HG02642 (cell line): ENCODE results near the gene ANTKMT.
A peak's percentile ranks its signal among the peaks of the same experiment; 100 is the strongest.
"Not testable (repeated sequence)": the region's sequence is repeated elsewhere in the genome, so short reads cannot be mapped to it uniquely, and the experiment has no call there.

Experiments used
- ATAC-seq: cut with Tn5 transposase; IDR thresholded peaks from one replicate; pipeline ENCODE4 v1.9.1; 2021; ENCODE audit warnings: mild to moderate bottlenecking; ENCODE audit not compliant: unreplicated experiment, poor library complexity

Gene ANTKMT

DNA sequence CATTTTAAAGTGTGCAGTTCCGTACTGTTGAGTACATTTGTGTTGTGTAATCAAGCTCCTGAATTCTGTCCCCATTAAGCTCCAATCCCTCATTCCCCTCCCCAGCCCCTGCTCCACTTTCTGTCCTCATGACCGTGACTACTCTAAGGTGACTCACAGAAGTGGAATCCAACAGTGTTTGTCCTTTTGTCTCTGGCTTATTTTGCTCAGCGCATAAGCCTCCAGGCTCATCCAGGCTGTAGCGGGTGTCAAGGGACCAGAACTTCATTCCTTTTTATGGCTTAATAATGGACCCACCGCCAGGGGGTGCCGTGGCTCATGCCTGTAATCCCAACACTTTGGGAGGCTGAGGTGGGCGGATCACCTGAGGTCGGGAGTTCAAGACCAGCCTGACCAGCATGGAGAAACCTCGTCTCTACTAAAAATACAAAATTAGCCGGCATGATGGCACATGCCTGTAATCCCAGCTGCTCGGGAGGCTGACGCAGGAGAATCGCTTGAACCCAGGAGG is 8.2 kb upstream of the ANTKMT start:
- ATAC-seq: not testable (repeated sequence)

DNA sequence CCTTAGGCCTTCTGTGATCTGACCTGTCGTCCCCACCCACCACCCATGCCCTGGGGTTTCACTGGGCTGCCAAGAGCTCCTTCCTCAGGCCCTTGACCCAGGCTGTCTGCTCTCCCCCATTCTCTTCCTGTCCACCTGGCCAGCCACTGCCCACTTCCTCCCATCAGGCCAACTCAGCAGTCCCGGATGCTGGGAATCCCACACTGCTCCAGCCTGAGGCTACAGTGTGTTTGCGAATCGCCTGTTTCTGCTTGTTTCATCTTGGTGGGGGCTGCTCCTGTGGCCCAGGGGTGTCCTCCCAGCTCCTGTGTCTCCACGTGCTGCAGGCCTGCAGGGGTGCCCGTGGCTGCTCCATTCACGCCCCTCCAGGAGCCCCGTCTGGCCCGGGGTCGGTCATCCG is 6.9 kb upstream of the ANTKMT start:
- no peak for ATAC-seq

DNA sequence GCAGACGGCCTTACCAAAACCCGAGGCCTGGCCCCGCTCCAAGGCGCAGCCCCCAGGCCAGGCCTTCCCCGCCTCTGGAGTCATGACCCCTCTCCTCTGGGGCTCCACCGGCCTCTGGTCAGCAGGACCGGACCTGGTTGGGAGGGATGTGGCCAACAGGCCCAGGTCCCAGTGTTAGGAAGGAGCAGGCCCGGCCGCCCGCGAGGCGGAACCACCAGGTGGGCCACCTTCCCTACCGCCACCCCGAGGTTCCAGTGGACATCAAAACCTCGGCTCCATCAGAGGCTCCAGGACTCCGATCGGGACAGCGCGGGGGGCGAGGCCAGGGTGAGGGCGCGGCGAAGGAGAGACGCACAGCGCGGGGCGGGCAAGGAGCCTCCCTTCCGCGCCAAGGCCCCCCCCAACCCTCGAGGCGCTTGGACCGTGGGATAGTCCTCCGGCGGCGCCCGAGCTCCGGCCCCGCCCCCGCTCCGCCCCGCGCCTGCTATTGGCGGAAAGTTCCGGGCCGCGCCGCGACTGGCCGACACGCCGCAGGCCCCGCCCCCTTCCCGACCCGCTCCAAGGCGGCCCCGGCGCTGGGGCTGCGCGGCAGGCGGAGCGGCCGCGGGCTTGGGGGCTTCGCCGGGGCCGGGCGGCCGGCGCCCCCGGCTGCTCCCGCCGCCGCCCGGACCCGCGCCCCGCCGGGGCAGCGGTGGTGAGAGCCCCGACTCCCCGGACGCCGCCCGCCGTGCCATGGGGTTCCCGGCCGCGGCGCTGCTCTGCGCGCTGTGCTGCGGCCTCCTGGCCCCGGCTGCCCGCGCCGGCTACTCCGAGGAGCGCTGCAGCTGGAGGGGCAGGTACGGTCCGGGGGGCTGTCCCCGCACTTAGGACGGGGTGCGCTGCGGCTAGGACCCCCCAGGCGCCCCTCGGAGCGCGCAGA is 6.1 kb upstream of the ANTKMT start, which contains the start of gene METRN:
Gene METRN, plus strand, starts transcription at position 561 of the 919 bp plus-strand sequence. Its CDS starts 172 bp downstream, at position 733.
- peak; percentile 69 for ATAC-seq

DNA sequence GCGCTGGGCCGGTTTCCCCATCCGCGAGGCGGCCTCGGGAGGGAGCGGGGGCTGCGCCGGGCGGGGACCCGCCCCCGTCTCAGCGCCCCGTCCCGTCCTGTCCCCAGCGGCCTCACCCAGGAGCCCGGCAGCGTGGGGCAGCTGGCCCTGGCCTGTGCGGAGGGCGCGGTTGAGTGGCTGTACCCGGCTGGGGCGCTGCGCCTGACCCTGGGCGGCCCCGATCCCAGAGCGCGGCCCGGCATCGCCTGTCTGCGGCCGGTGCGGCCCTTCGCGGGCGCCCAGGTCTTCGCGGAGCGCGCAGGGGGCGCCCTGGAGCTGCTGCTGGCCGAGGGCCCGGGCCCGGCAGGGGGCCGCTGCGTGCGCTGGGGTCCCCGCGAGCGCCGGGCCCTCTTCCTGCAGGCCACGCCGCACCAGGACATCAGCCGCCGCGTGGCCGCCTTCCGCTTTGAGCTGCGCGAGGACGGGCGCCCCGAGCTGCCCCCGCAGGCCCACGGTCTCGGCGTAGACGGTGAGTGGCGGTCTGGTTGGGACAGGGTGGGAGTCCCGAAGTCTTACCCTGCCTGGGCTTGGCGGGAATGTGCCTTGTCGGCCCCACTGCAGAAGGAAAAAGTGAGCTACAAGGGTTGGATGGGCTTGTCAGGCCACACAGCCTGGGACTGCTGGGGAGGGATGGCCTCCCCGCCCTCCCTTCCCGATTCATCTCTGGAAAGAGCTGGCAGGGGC is 5.3 kb upstream of the ANTKMT start:
- peak; percentile 11 for ATAC-seq

DNA sequence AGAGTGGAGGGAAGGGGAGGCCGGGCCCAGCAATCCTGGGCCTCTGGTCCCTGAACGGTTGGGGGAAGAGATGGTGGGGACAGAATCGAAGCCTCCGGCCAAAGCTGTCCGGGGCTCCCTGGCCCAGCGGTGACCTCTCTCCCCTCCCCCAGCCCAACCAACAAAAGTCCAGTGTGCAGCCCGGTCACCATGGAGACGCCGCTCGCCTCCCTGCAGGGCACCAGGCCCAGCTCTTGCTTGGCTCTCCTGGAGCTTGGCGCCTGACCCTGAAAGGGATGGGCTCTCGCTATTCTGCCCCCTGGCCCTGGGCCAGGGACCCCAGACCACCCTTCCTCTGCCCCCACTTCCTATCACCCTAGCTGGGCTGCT is 4.8 kb upstream of the ANTKMT start:
- ATAC-seq: no peak

DNA sequence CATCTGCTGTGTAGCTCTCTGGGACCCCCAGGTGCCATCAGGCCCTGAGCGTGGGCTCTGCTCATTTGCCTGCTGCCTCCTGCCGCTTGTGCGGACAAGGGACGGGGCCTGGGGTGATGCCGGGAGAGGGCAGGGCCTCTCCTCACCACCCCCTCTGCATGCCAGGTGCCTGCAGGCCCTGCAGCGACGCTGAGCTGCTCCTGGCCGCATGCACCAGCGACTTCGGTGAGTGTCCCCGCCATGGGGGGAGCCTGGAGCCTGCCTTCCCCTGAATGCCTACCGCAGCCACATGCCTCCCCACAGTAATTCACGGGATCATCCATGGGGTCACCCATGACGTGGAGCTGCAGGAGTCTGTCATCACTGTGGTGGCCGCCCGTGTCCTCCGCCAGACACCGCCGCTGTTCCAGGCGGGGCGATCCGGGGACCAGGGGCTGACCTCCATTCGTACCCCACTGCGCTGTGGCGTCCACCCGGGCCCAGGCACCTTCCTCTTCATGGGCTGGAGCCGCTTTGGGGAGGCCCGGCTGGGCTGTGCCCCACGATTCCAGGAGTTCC is 4.1 kb upstream of the ANTKMT start:
- no peak for ATAC-seq

DNA sequence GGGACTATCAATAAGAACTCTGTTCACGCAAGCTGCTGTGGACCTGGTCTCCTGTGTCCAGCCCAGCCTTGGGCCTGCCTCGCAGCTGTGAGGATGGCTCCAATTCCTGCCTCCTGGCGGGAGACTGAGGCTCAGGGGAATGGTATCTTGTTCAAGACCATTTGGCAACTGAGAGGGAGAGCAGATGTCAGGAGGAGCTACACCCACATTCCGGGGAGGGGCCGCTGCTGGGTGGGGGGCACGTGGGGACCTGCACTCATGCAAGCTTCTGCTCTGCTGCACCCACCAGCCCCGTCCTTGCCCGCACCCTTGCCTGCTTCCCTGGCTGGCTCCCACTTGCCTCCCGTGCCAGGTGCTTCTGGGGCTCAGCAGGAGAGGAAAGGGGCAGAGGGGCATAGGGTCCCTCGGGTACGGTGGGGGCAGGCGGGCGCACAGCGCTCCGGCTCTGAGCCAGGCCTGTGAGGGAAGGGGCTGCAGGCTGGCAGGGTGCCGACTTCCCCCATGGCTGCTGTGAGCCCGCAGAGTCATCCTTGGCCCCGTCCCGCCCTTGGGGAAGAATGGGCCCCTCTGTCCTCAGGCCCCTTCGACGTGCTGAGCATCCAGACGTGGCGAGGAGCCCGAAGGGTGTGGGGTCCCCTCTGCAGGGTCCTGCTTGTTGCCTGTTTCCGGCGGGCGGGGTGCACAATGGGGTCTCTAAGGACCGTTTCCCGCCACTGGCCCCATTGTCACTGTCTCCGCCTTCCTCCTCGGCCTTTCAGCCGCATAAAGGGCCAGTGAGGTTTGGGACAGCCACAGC is 3.3 kb upstream of the ANTKMT start:
- ATAC-seq: no peak

DNA sequence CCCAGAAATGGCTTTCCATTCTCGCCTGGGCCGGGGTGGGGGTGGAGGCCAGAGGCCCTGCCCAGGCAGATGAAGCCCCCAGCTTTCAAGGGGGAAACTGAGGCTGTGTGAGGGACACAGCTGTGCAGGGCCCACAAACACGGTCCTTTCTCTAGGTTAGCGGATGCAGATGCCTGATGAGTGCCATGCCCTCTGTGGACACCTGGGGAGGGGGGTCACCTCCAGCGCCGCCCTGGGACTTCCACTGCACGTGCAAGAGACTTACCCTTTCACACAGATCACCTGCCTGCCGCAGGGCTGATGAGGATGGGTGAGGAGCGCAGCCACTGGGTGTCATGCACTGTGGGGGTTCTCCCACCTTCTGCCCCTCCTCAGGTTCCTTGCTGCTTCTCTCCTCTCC is 2.6 kb upstream of the ANTKMT start:
- no peak for ATAC-seq

DNA sequence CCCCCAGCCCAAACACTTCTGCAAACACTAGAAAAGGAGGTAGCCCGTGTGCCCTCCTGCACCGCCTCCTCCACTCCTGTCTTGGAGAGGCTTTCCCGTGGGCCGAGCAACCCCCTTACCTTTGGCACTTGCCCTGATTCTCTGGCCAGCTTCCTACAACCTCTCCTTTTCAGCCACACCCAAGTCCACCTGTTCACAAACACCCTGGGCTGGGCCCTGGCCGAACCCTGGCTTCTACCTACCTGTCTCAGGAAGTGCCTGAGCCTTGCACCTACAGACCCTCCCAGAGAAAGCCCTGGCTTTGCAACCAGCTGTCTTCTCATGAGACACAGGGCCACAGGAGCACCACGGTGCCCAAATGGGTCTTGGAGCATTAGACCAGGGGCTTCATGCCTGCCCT is 2.0 kb upstream of the ANTKMT start:
- no peak for ATAC-seq

DNA sequence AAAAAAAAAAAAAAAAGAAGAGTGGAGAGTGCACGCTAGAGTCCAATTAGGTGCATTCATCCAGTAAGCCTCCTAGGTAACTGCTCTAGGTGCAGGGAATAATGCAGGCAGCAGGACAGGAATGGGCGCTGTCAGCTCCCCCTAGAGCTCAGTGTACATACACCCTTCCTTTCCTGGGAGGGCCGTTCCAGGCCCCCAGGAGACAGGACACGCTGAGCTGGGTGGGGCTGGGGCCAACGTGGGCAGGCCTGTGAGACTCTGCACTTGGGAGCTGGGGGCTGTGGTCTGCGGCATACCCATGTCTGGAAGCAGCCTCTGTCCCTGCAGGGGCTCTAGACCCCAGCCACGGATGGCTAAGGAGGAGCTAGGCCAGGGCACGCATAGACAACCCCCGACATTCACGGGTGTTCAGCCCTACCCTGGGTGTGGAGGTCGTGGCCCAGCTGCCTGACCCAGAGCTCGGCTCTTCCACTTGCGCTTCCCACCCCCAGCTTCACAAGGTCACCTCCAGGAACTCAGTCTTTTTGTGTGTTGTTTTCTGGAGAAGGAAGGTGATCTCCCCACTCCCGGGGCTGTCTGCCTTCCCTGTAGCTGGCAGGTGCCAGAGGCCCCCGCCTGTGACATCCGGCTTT is 1.0 kb upstream of the ANTKMT start:
- no peak for ATAC-seq

DNA sequence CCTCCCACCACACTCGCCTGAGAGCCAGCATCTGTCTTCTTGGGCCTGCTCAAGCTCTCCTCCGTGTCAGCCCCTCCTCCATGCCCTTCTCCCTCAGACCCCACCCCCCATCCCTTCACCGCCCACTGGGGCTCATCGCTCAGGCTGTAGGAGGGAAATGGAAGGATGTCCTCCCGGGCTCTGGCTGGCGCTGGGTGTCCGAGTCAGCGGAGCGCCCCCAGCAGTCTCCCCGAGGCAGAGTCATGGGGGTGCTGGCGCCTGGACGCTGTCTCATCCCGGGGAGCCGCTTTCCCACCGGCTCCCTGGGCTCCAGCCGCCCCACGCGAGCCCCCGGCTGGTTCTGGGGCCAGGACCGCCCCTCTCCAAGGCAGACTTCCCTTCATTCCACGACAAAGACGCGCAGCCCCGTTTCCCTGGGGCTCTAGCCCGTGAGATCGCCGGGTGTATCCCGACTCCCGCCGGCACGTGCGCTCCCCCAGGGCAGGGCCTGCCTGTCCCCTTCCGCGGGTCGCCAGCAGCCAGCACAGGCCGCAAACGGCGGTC is 428 bp upstream of the ANTKMT start:
- ATAC-seq: peak; percentile 22

DNA sequence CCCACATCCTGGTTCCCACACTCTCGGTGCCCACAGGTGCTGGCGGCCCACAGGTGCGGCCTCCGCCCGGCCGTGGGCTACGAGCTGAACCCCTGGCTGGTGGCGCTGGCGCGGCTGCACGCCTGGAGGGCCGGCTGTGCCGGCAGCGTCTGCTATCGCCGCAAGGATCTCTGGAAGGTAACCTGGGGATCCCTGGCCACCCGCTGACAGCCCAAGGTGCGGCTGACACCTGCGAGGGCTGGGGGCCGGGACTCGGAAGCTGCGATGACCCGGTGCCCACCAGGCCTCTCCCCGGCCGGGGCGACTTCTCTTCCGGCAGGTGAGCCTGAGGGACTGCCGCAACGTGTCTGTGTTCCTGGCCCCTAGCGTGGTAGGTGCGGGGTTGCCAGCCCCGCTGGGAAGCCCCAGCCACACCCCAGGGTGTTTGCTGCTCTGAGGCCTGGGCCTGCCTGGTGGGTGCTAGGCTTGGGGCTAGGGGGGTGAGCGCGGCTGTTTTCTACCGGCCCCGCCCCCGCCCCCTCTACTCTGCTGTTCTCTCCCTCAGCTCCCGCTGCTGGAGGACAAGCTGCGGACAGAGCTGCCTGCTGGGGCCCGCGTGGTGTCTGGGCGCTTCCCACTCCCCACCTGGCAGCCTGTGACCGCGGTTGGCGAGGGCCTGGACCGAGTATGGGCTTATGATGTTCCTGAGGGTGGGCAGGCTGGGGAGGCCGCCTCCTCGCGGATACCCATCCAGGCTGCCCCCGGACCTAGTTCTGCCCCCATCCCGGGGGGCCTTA is 1.0 kb downstream of the ANTKMT start:
- no peak for ATAC-seq

DNA sequence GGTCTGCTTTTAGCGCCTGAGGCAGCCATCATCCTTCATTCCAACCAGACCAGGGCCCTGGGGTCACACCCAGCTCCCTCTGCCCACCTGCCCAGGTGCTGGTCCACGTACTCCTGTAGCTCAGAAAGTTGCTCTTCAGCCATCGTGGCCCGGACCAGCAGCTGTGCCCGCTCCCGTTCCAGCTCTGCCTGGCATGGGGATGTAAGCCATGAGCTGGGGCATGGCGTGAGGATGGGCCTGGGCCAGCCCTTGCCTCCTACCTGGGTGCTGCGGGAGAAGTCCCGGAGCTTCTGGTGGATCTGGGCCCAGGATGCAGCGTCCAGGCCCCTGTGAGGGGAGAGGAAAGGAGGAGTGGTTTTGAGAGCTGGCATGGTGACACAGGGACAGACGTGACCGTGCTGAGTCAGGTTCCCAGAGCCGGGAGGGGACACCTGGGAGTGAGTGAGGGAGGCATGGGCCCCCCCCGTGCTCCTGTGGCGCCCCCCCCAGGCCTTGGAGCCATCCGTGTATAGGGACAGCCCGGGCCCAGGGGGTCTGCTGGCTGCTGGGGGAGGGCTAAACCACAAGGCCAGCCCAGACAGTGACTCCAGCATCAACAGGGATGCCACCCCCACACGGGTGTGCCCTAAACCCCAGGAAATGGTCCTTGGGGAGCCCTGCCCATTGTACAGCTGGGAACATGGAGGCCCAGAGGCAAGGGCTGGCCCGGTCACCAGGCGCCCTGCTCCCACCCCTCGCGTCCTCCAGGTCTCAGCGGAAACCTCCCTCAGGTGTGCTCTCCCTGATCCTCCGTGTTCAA is 2.1 kb downstream of the ANTKMT start:
- ATAC-seq: no peak

DNA sequence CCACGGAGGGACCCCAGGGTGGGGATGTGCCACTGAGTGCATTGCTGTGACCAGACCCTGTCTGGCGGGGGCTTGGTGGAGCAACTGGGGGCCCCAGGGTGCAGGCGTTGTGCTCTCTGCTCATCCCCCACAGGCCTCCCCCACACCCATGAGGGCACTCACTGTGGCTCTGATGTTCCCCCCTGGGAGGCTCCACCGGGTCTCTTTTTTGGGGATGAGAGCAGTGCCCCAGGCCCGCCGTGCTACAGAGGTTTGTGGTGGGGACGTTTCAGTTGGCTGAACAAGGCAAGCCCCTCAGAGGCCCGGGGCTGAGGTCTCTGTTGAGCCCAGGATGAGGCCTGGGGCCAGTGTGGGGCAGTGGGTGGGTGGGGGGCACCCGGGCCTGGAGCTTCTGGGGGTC is 2.7 kb downstream of the ANTKMT start:
- ATAC-seq: no peak

DNA sequence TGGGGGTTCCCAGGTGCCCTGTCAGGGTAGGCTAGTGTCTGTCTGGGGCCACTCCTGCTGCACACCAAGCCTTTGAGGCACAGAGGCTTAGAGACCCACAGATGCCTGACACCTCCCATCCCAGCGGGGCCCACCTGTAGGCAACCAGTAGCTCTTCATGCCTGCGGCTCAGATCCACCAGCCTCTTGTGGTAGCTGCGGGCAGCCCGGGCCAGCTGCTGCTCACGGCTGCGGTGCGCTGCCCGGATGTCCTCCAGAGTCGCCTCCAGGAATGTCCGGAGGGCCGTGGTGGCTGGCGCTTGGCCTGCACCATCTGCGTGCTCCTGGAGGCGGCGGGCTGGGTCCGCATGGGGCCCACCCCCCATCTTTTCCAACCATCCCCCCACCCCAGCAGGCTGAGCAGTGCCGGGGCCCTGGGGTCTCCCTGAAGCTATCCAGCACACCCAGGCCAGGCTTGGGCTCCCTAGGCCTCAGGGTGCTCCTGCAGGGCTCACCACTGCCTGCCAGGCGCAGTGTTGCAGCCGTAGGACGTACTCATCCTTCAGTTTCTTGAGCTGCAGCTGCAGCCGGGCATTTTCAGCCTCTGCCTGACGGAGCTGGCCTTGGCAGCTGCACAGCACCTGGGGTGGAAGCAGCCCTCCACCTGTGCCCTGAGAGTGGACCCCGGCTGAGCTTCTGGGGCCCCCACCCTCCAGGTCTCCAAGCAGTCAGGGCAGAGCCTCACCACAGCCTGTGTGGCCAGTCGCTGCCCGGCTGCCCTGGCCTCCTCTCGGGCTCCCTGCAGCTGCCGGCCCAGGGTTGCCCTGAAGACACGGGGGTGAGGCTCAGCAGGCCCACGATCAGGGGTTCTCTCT is 3.5 kb downstream of the ANTKMT start:
- no peak for ATAC-seq

DNA sequence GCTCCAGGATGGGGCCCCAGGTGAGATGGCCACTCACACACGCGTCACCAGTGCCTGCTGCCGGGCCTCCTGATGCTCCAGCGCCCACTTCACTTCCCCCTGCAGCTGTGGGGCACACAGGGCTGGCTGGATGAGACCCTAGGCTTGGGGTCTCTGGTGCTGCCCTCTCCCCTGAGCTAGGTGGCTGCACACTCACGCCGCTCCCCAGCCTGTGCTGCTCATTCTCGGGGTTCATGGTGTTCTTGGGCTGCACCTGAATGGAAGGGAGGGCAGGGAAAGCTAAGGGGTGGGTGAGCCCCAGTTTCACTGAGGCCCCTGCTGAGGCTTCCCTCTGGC is 4.1 kb downstream of the ANTKMT start:
- no peak for ATAC-seq

DNA sequence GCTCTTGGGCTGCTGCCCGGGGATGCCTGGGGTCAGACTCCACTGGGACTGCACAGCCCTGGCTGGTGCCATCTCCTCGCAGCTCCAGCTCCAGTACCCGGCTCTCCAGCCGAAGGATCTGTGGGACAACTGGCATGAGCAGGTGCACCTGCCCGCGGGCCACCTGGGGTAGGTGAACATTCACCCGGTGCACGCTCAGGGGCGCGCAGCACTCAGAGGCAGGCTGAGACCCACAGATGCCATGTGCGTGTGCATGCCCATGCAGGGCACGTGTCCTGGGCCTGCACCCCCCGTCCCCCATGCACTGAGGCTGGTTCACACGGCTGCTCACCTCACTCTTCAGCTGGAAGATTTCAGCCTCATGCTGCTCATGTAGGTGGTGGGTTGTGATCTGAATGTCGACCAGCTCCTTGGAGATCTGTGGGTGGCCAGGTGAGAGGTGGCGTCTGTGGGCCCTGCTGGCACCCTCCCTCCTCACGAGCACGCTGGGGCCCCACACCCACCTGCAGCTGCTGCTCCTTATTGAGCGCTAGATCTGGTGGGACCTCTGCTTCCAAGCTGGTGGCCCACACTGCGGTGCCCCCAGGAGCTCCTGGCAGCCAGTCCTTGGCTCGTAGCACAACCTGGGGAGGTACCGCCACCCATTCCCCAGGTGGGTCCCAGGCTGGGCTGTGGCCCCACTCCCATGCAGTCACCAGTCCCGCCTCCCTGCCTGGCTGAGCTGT is 4.7 kb downstream of the ANTKMT start:
- ATAC-seq: no peak
